Measurements from ENCODE around the gene TNS1. TPM values are rescaled to one million over a fixed set of nuclear protein-coding genes. Genes with fewer than 3 reads are reported as not detected.

The TNS1 gene
- total RNA-seq, 2 donors from 2014 or later: 168 to 174 TPM

GRCh38 chr2:217798191-217798590 lies 204.6 kb downstream of the TNS1 start:
- Histone ChIP-seq H3K27ac (no peak overlapping the region), H3K27me3 (no peaks in the 10 kb centered on the region), H3K36me3 (replicated peaks in 1 of 2; ENCODE audit: insufficient read depth in 1 of 2, low read depth in 2 of 2) (peaks cover 0 to 7% of the 10 kb centered on the region in 2 donors), H3K9me3 (no peaks in the 10 kb centered on the region), H3K4me3 (no peak overlapping the region), H3K4me1 (peaks cover 5% of the 10 kb centered on the region)
- TF ChIP-seq CTCF (IDR thresholded peaks at IDR 0.05): no peak
- TF ChIP-seq POLR2A (IDR thresholded peaks at IDR 0.05): no peak
- no peak for ATAC-seq
- intact Hi-C loops (cut with DNase I): no loop called here
- no peak for DNase-seq
- 93 to 96% methylated on average over 7 of the region's 7 CpGs for WGBS, 2 donors

- Histone ChIP-seq H3K4me1 (peaks cover 5% of the 10 kb centered on the region), H3K27ac (no peak overlapping the region), H3K27me3 (no peaks in the 10 kb centered on the region), H3K4me3 (no peak overlapping the region), H3K9me3 (no peaks in the 10 kb centered on the region), H3K36me3 (replicated peaks in 1 of 2; ENCODE audit: insufficient read depth in 1 of 2, low read depth in 2 of 2) (peaks cover 0 to 3% of the 10 kb centered on the region in 2 donors)
- 38 to 55% methylated on average over 4 to 8 of the region's 8 CpGs for WGBS, 2 donors
- peak; percentile 65 to 83 (median 77) for DNase-seq
- no peak for TF ChIP-seq CTCF (IDR thresholded peaks at IDR 0.05)
- no peak for TF ChIP-seq POLR2A (IDR thresholded peaks at IDR 0.05)
- intact Hi-C loops (cut with DNase I): no loop called here
- ATAC-seq: peak; percentile 43
These were observed 205.1 kb downstream of the TNS1 start for GRCh38 chr2:217797661-217798069.

- Histone ChIP-seq H3K4me1 (peaks cover 5% of the 10 kb centered on the region), H3K27ac (no peak overlapping the region), H3K4me3 (no peak overlapping the region), H3K9me3 (no peaks in the 10 kb centered on the region), H3K36me3 (replicated peaks in 1 of 2; ENCODE audit: insufficient read depth in 1 of 2, low read depth in 2 of 2) (no peaks in the 10 kb centered on the region), H3K27me3 (no peaks in the 10 kb centered on the region)
- intact Hi-C loops (cut with DNase I): no loop called here
- DNase-seq (peak in 1 of 4 donors; percentile 20), ATAC-seq (peak; percentile 18)
- TF ChIP-seq POLR2A (IDR thresholded peaks at IDR 0.05) (no peak), CTCF (IDR thresholded peaks at IDR 0.05) (no peak)
- WGBS, 2 donors: 53 to 63% methylated on average over 3 of the region's 3 CpGs
These were observed 205.6 kb downstream of the TNS1 start for GRCh38 chr2:217797165-217797564.

GRCh38 chr2:217795706-217796465 lies 206.9 kb downstream of the TNS1 start:
- Histone ChIP-seq H3K4me3 (no peak overlapping the region), H3K27me3 (no peaks in the 10 kb centered on the region), H3K27ac (no peak overlapping the region), H3K36me3 (replicated peaks in 1 of 2; ENCODE audit: insufficient read depth in 1 of 2, low read depth in 2 of 2) (no peaks in the 10 kb centered on the region), H3K4me1 (peaks cover 5% of the 10 kb centered on the region), H3K9me3 (no peaks in the 10 kb centered on the region)
- 69 to 74% methylated on average over 5 to 11 of the region's 11 CpGs for WGBS, 2 donors
- TF ChIP-seq CTCF (IDR thresholded peaks at IDR 0.05) (no peak), POLR2A (IDR thresholded peaks at IDR 0.05) (no peak)
- DNase-seq (no peak), ATAC-seq (no peak)
- intact Hi-C loops (cut with DNase I): no loop called here

GRCh38 chr2:217795067-217795466 lies 207.7 kb downstream of the TNS1 start:
- no peak overlapping the region for H3K27ac ChIP-seq
- ATAC-seq (no peak), DNase-seq (no peak)
- H3K4me3 ChIP-seq: no peak overlapping the region
- H3K4me1 ChIP-seq: peaks cover 5% of the 10 kb centered on the region
- 86 to 87% methylated on average over 5 of the region's 5 CpGs for WGBS, 2 donors
- TF ChIP-seq POLR2A (IDR thresholded peaks at IDR 0.05) (no peak), CTCF (IDR thresholded peaks at IDR 0.05) (no peak)
- H3K9me3 ChIP-seq: no peaks in the 10 kb centered on the region
- H3K27me3 ChIP-seq: no peaks in the 10 kb centered on the region
- intact Hi-C loops (cut with DNase I): no loop called here
- H3K36me3 ChIP-seq (replicated peaks in 1 of 2; ENCODE audit: insufficient read depth in 1 of 2, low read depth in 2 of 2): no peaks in the 10 kb centered on the region
